ENCODE measurements around the gene EPAS1. TPM values are rescaled to one million over a fixed set of nuclear protein-coding genes. Genes with fewer than 3 reads are reported as not detected.

The EPAS1 gene
- polyA plus RNA-seq, 1 of the 3 experiments (the other 2 are of a cell fraction): 69.2 TPM

- H3K4me3 ChIP-seq (ENCODE audit: low read depth in 2 of 2, low read length in 1 of 2): no peak overlapping the region
- POLR2A ChIA-PET: no interaction called here
- H3K36me3 ChIP-seq (replicated peaks in 1 of 2; ENCODE audit: control insufficient read depth in 1 of 2, insufficient read depth in 2 of 2, low read length in 1 of 2): no peaks in the 10 kb centered on the region
- H3K27me3 ChIP-seq (ENCODE audit: insufficient read depth): no peaks in the 10 kb centered on the region
- no peak overlapping the region for H3K4me2 ChIP-seq
- WGBS (ENCODE audit: low lambda C conversion rate): 89% methylated on average over 2 of the region's 2 CpGs
- H2AFZ ChIP-seq (ENCODE audit: low read depth): no peak overlapping the region
- no peak overlapping the region for H3K9ac ChIP-seq
- TF ChIP-seq EP300 (IDR thresholded peaks at IDR 0.05; ENCODE audit: borderline replicate concordance in 1 of 2, low read depth in 1 of 2, low read length in 1 of 2): no peak
- TF ChIP-seq, protein P1, sequence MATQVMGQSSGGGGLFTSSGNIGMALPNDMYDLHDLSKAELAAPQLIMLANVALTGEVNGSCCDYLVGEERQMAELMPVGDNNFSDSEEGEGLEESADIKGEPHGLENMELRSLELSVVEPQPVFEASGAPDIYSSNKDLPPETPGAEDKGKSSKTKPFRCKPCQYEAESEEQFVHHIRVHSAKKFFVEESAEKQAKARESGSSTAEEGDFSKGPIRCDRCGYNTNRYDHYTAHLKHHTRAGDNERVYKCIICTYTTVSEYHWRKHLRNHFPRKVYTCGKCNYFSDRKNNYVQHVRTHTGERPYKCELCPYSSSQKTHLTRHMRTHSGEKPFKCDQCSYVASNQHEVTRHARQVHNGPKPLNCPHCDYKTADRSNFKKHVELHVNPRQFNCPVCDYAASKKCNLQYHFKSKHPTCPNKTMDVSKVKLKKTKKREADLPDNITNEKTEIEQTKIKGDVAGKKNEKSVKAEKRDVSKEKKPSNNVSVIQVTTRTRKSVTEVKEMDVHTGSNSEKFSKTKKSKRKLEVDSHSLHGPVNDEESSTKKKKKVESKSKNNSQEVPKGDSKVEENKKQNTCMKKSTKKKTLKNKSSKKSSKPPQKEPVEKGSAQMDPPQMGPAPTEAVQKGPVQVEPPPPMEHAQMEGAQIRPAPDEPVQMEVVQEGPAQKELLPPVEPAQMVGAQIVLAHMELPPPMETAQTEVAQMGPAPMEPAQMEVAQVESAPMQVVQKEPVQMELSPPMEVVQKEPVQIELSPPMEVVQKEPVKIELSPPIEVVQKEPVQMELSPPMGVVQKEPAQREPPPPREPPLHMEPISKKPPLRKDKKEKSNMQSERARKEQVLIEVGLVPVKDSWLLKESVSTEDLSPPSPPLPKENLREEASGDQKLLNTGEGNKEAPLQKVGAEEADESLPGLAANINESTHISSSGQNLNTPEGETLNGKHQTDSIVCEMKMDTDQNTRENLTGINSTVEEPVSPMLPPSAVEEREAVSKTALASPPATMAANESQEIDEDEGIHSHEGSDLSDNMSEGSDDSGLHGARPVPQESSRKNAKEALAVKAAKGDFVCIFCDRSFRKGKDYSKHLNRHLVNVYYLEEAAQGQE (IDR thresholded peaks at IDR 0.05; ENCODE audit: low read depth, low read length): no peak
- TF ChIP-seq EZH2phosphoT487 (IDR thresholded peaks at IDR 0.05; ENCODE audit: borderline replicate concordance, low read depth): no peak
- no peak for TF ChIP-seq USF1 (IDR thresholded peaks at IDR 0.05; ENCODE audit: borderline replicate concordance, low read depth)
- TF ChIP-seq NFIC (IDR thresholded peaks at IDR 0.05; ENCODE audit: borderline replicate concordance): no peak
- no peak for TF ChIP-seq ELF1 (IDR thresholded peaks at IDR 0.05)
- TF ChIP-seq RCOR1 (IDR thresholded peaks at IDR 0.05; ENCODE audit: low read length): no peak
- no peak for TF ChIP-seq MAX (IDR thresholded peaks at IDR 0.05; ENCODE audit: low read depth)
- TF ChIP-seq GATA2 (CRISPR knock-in tag; IDR thresholded peaks at IDR 0.05): no peak
- TF ChIP-seq TEAD4 (IDR thresholded peaks at IDR 0.05; ENCODE audit: borderline replicate concordance, insufficient read depth): no peak
- no peak for TF ChIP-seq FOXM1 (IDR thresholded peaks at IDR 0.05; ENCODE audit: low read depth)
- no peak for TF ChIP-seq IRF3 (IDR thresholded peaks at IDR 0.05; ENCODE audit: low read depth, low read length)
- TF ChIP-seq FOXJ3 (CRISPR knock-in tag; IDR thresholded peaks at IDR 0.05): no peak
- TF ChIP-seq POLR2AphosphoS5 (IDR thresholded peaks at IDR 0.05; ENCODE audit: low read depth, low read length): no peak
- peaks cover 10% of the 10 kb centered on the region for H3F3A ChIP-seq (replicated peaks; ENCODE audit: insufficient read depth)
- H4K20me1 ChIP-seq (ENCODE audit: insufficient read depth): no peaks in the 10 kb centered on the region
- no peak for DNase-seq
- CTCF ChIA-PET: interaction anchor here (0.6 to 1.2 kb wide), 3 partner anchors 9 to 549 kb away, joined by 3 to 4 read pairs (median 3); no protein-coding TSS in a partner anchor
- H3K9me2 ChIP-seq: no peaks in the 10 kb centered on the region
- no peaks in the 10 kb centered on the region for H3K79me2 ChIP-seq (ENCODE audit: insufficient read depth)
- peaks cover 0 to 9% of the 10 kb centered on the region in 2 experiments; a peak in 2 of 4 replicates for H3K4me1 ChIP-seq (ENCODE audit: control insufficient read depth in 1 of 2, insufficient read depth in 2 of 2, low read depth in 1 of 2, low read length in 1 of 2)
- no peaks in the 10 kb centered on the region for H3K9me3 ChIP-seq
- H3K27ac ChIP-seq (ENCODE audit: low read depth in 2 of 2, low read length in 1 of 2): no peak overlapping the region
Observed at GRCh38 chr2:46264447-46264846, 32.8 kb upstream of the EPAS1 start.
